ENCODE data around the gene GPATCH2.

GRCh38 chr1:217522277-217522676 is 108.6 kb downstream of the GPATCH2 start:
- TF ChIP-seq, protein P1, sequence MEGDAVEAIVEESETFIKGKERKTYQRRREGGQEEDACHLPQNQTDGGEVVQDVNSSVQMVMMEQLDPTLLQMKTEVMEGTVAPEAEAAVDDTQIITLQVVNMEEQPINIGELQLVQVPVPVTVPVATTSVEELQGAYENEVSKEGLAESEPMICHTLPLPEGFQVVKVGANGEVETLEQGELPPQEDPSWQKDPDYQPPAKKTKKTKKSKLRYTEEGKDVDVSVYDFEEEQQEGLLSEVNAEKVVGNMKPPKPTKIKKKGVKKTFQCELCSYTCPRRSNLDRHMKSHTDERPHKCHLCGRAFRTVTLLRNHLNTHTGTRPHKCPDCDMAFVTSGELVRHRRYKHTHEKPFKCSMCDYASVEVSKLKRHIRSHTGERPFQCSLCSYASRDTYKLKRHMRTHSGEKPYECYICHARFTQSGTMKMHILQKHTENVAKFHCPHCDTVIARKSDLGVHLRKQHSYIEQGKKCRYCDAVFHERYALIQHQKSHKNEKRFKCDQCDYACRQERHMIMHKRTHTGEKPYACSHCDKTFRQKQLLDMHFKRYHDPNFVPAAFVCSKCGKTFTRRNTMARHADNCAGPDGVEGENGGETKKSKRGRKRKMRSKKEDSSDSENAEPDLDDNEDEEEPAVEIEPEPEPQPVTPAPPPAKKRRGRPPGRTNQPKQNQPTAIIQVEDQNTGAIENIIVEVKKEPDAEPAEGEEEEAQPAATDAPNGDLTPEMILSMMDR (IDR thresholded peaks at IDR 0.05): peak; percentile 47; the same call in 1 of the 2 replicates
- TF ChIP-seq ZFX (IDR thresholded peaks at IDR 0.05; ENCODE audit: borderline replicate concordance): no peak

Measured in 22Rv1 (cell line).